Measurements from ENCODE around the gene MASP1. TPM values are rescaled to one million over a fixed set of nuclear protein-coding genes. Genes with fewer than 3 reads are reported as not detected.

Gene MASP1
- total and polyA plus RNA-seq, 2 donors (not counting 1 experiment from before 2014, with no cell fraction given), result 145 to 328 TPM

- TF ChIP-seq CTCF (conservative IDR thresholded peaks at IDR 0.05 in 1 of 2, IDR thresholded peaks at IDR 0.05 in 1 of 2; ENCODE audit: low read depth in 1 of 2, low read length in 2 of 2) (no peak), EZH2 (IDR thresholded peaks at IDR 0.05; ENCODE audit: low read length, missing control alignments) (no peak)
- no peak overlapping the region for H3K4me3 ChIP-seq (replicated peaks in 1 of 4; ENCODE audit: control extremely low read depth in 1 of 4, insufficient read depth in 1 of 4, low read depth in 3 of 4, low read length in 4 of 4)
Observed at GRCh38 chr3:187266691-187267090, 24.8 kb downstream of the MASP1 start.

GRCh38 chr3:187265461-187265955 lies 26.0 kb downstream of the MASP1 start:
- H3K4me1 ChIP-seq (ENCODE audit: control insufficient read depth, extremely low read depth, insufficient read depth, low read length), result peaks cover 29% of the 10 kb centered on the region
- H3K4me3 ChIP-seq (replicated peaks in 1 of 4; ENCODE audit: control extremely low read depth in 1 of 4, insufficient read depth in 1 of 4, low read depth in 3 of 4, low read length in 4 of 4), result no peak overlapping the region
- no peaks in the 10 kb centered on the region for H4K20me1 ChIP-seq (ENCODE audit: control insufficient read depth, extremely low read depth, insufficient read depth, low read length)
- no peaks in the 10 kb centered on the region for H3K79me2 ChIP-seq (ENCODE audit: control insufficient read depth, insufficient read depth, low read length)
- TF ChIP-seq EZH2 (IDR thresholded peaks at IDR 0.05; ENCODE audit: low read length, missing control alignments) (no peak), CTCF (conservative IDR thresholded peaks at IDR 0.05 in 1 of 2, IDR thresholded peaks at IDR 0.05 in 1 of 2; ENCODE audit: low read depth in 1 of 2, low read length in 2 of 2) (no peak)
- H3K36me3 ChIP-seq (ENCODE audit: control insufficient read depth, insufficient read depth, low read length), result peaks cover 3% of the 10 kb centered on the region
- H2AFZ ChIP-seq (ENCODE audit: low read length), result no peak overlapping the region
- no peaks in the 10 kb centered on the region for H3K27me3 ChIP-seq (ENCODE audit: control insufficient read depth, insufficient read depth, low read length)
- H3K9ac ChIP-seq (ENCODE audit: insufficient read depth, low read length), result no peak overlapping the region
- DNase-seq (ENCODE audit: low read depth in 2 of 2), result no peak
- peak overlapping the region; percentile 19 for H3K4me2 ChIP-seq (ENCODE audit: extremely low read depth, insufficient read depth, low read length)
- H3K27ac ChIP-seq (ENCODE audit: insufficient read depth, low read length), result peak overlapping the region; percentile 65
- H3K9me3 ChIP-seq (ENCODE audit: control insufficient read depth, insufficient read depth, low read depth, low read length), result no peaks in the 10 kb centered on the region

More at GRCh38 chr3:187266691-187267090, 24.8 kb downstream of the MASP1 start:
- Histone ChIP-seq H3K9me3 (ENCODE audit: control insufficient read depth, insufficient read depth, low read depth, low read length) (no peaks in the 10 kb centered on the region), H2AFZ (ENCODE audit: low read length) (no peak overlapping the region), H3K79me2 (ENCODE audit: control insufficient read depth, insufficient read depth, low read length) (no peaks in the 10 kb centered on the region), H3K36me3 (ENCODE audit: control insufficient read depth, insufficient read depth, low read length) (peaks cover 1% of the 10 kb centered on the region), H3K4me2 (ENCODE audit: extremely low read depth, insufficient read depth, low read length) (no peak overlapping the region), H3K27ac (ENCODE audit: insufficient read depth, low read length) (no peak overlapping the region), H4K20me1 (ENCODE audit: control insufficient read depth, extremely low read depth, insufficient read depth, low read length) (no peaks in the 10 kb centered on the region), H3K4me1 (ENCODE audit: control insufficient read depth, extremely low read depth, insufficient read depth, low read length) (peaks cover 25% of the 10 kb centered on the region), H3K9ac (ENCODE audit: insufficient read depth, low read length) (no peak overlapping the region), H3K27me3 (ENCODE audit: control insufficient read depth, insufficient read depth, low read length) (no peaks in the 10 kb centered on the region)
- no peak for DNase-seq (ENCODE audit: low read depth in 2 of 2)

GRCh38 chr3:187264911-187265310 lies 26.6 kb downstream of the MASP1 start:
- peak; percentile 8 to 68 for DNase-seq (ENCODE audit: low read depth in 2 of 2)
- H3K9me3 ChIP-seq (ENCODE audit: control insufficient read depth, insufficient read depth, low read depth, low read length), result no peaks in the 10 kb centered on the region
- no peak overlapping the region for H2AFZ ChIP-seq (ENCODE audit: low read length)
- H3K27ac ChIP-seq (ENCODE audit: insufficient read depth, low read length), result peak overlapping the region; percentile 65
- H3K4me1 ChIP-seq (ENCODE audit: control insufficient read depth, extremely low read depth, insufficient read depth, low read length), result peaks cover 29% of the 10 kb centered on the region
- TF ChIP-seq EZH2 (IDR thresholded peaks at IDR 0.05; ENCODE audit: low read length, missing control alignments) (no peak), CTCF (conservative IDR thresholded peaks at IDR 0.05 in 1 of 2, IDR thresholded peaks at IDR 0.05 in 1 of 2; ENCODE audit: low read depth in 1 of 2, low read length in 2 of 2) (no peak)
- H3K4me3 ChIP-seq (replicated peaks in 1 of 4; ENCODE audit: control extremely low read depth in 1 of 4, insufficient read depth in 1 of 4, low read depth in 3 of 4, low read length in 4 of 4), result no peak overlapping the region
- no peaks in the 10 kb centered on the region for H4K20me1 ChIP-seq (ENCODE audit: control insufficient read depth, extremely low read depth, insufficient read depth, low read length)
- peaks cover 5% of the 10 kb centered on the region for H3K36me3 ChIP-seq (ENCODE audit: control insufficient read depth, insufficient read depth, low read length)
- H3K27me3 ChIP-seq (ENCODE audit: control insufficient read depth, insufficient read depth, low read length), result no peaks in the 10 kb centered on the region
- no peak overlapping the region for H3K9ac ChIP-seq (ENCODE audit: insufficient read depth, low read length)
- H3K79me2 ChIP-seq (ENCODE audit: control insufficient read depth, insufficient read depth, low read length), result no peaks in the 10 kb centered on the region
- no peak overlapping the region for H3K4me2 ChIP-seq (ENCODE audit: extremely low read depth, insufficient read depth, low read length)

Data from fibroblast of lung (primary cell).